Chondrocyte (in vitro differentiated cells): ENCODE results near the gene TBP. TPM values are rescaled to one million over a fixed set of nuclear protein-coding genes. Genes with fewer than 3 reads are reported as not detected.
"Not testable (repeated sequence)": the region's sequence is repeated elsewhere in the genome, so short reads cannot be mapped to it uniquely, and the experiment has no call there.

Experiments used
- DNase-seq: peaks from one replicate; pipeline ENCODE4 v3.0.0; 2021; ENCODE audit warnings: mixed read lengths, low spot score
- H3K27ac Mint-ChIP-seq: one replicate; pipeline ENCODE4 v1.8.0; 2021; ENCODE audit warnings: mild to moderate bottlenecking, moderate library complexity, mixed read lengths; ENCODE audit not compliant: unreplicated experiment
- H3K27me3 Mint-ChIP-seq: 2 replicates; pipeline ENCODE4 v1.8.0; 2021; ENCODE audit warnings: low read depth, mixed read lengths
- H3K36me3 Mint-ChIP-seq: 2 replicates; pipeline ENCODE4 v1.8.0; 2021; ENCODE audit warnings: low read depth, mixed read lengths
- H3K4me1 Mint-ChIP-seq: 2 replicates; pipeline ENCODE4 v1.8.0; 2021; ENCODE audit warnings: low read depth, mild to moderate bottlenecking, mixed read lengths
- H3K4me3 Mint-ChIP-seq: one replicate; pipeline ENCODE4 v1.8.0; 2021; ENCODE audit warnings: mild to moderate bottlenecking, moderate library complexity, mixed read lengths; ENCODE audit not compliant: unreplicated experiment
- H3K9me3 Mint-ChIP-seq: 2 replicates; pipeline ENCODE4 v1.8.0; 2021; ENCODE audit warnings: low read depth, mixed read lengths
- CTCF ChIP-seq: fragments of 200-600 bp; sonication (generic); IDR thresholded peaks from 2 replicates; pipeline ENCODE4 v1.5.0; 2021; ENCODE audit warnings: antibody characterized with exemption, mild to moderate bottlenecking, moderate library complexity
- total RNA-seq: library from RNA; stranded (reverse); gene quantifications from 3 replicates; pipeline ENCODE4 v1.2.1, GENCODE V29; 2021

TBP gene
- total RNA-seq, 1 donor from 2014 or later: 13.2 TPM

GRCh38 chr6:170522565-170523183, 31.5 kb upstream of the TBP start:
- Mint-ChIP-seq H3K4me1 (no peaks in the 10 kb centered on the region), H3K27me3 (peaks cover 16% of the 10 kb centered on the region), H3K27ac (no peak overlapping the region), H3K9me3 (peaks cover 11% of the 10 kb centered on the region), H3K4me3 (no peak overlapping the region), H3K36me3 (peaks cover 2% of the 10 kb centered on the region)
- DNase-seq: no peak
- TF ChIP-seq CTCF: peak; percentile 71

- H3K27ac Mint-ChIP-seq: no peak overlapping the region
- H3K27me3 Mint-ChIP-seq: peaks cover 16% of the 10 kb centered on the region
- H3K9me3 Mint-ChIP-seq: peaks cover 11% of the 10 kb centered on the region
- H3K4me3 Mint-ChIP-seq: no peak overlapping the region
- peaks cover 2% of the 10 kb centered on the region for H3K36me3 Mint-ChIP-seq
- no peak for DNase-seq
- H3K4me1 Mint-ChIP-seq: no peaks in the 10 kb centered on the region
- TF ChIP-seq CTCF: no peak
Measured at GRCh38 chr6:170523256-170524171, 30.7 kb upstream of the TBP start.

- no peak overlapping the region for H3K4me3 Mint-ChIP-seq
- H3K27me3 Mint-ChIP-seq: peaks cover 13% of the 10 kb centered on the region
- H3K27ac Mint-ChIP-seq: no peak overlapping the region
- peaks cover 2% of the 10 kb centered on the region for H3K36me3 Mint-ChIP-seq
- no peak for DNase-seq
- peaks cover 11% of the 10 kb centered on the region for H3K9me3 Mint-ChIP-seq
- H3K4me1 Mint-ChIP-seq: no peaks in the 10 kb centered on the region
- TF ChIP-seq CTCF: no peak
Measured at GRCh38 chr6:170524172-170524502, 30.0 kb upstream of the TBP start.

- H3K9me3 Mint-ChIP-seq: peaks cover 2% of the 10 kb centered on the region
- H3K27me3 Mint-ChIP-seq: peaks cover under 1% of the 10 kb centered on the region
- no peaks in the 10 kb centered on the region for H3K36me3 Mint-ChIP-seq
- no peak overlapping the region for H3K4me3 Mint-ChIP-seq
- no peak for TF ChIP-seq CTCF
- H3K27ac Mint-ChIP-seq: no peak overlapping the region
- H3K4me1 Mint-ChIP-seq: peaks cover 9% of the 10 kb centered on the region
- DNase-seq: no peak
Measured at GRCh38 chr6:170525795-170526194, 28.4 kb upstream of the TBP start.

GRCh38 chr6:170527995-170528394, 26.2 kb upstream of the TBP start:
- not testable (repeated sequence) for H3K27ac Mint-ChIP-seq, H3K9me3 Mint-ChIP-seq, H3K36me3 Mint-ChIP-seq

More at GRCh38 chr6:170527995-170528394, 26.2 kb upstream of the TBP start:
- DNase-seq, H3K4me3 Mint-ChIP-seq, H3K27me3 Mint-ChIP-seq: not testable (repeated sequence)
- peaks cover 11% of the 10 kb centered on the region for H3K4me1 Mint-ChIP-seq
